WTC11 (cell line): ENCODE data around the gene PPEF2.

Source experiments
- ATF1 ChIP-seq: sonication (generic); formaldehyde crosslinking; IDR thresholded peaks from 2 replicates; pipeline ENCODE4 v1.8.1; 2023; ENCODE audit warnings: mild to moderate bottlenecking, moderate library complexity, missing genetic modification reagents
- ESRRA ChIP-seq: sonication (generic); formaldehyde crosslinking; IDR thresholded peaks from 2 replicates; pipeline ENCODE4 v1.8.1; 2022; ENCODE audit warnings: mild to moderate bottlenecking, missing genetic modification reagents, borderline replicate concordance
- FOXP1 ChIP-seq: sonication (generic); formaldehyde crosslinking; IDR thresholded peaks from 2 replicates; pipeline ENCODE4 v1.8.0; 2022; ENCODE audit warnings: missing genetic modification reagents, mild to moderate bottlenecking, moderate library complexity, borderline replicate concordance
- NR2C2 ChIP-seq: sonication (generic); formaldehyde crosslinking; IDR thresholded peaks from 2 replicates; pipeline ENCODE4 v1.8.0; 2022; ENCODE audit warnings: mild to moderate bottlenecking, missing genetic modification reagents
- TCF7 ChIP-seq: sonication (generic); formaldehyde crosslinking; IDR thresholded peaks from 2 replicates; pipeline ENCODE4 v1.8.0; 2022; ENCODE audit warnings: mild to moderate bottlenecking, low read depth, missing genetic modification reagents, moderate library complexity
- ZNF138 ChIP-seq: sonication (generic); formaldehyde crosslinking; conservative IDR thresholded peaks from 2 replicates; pipeline ENCODE4 v1.8.1; 2022; ENCODE audit warnings: mild to moderate bottlenecking, moderate library complexity, missing genetic modification reagents
- TF ChIP-seq, protein P1 (sequence below): fragments of 200-600 bp; IDR thresholded peaks from 2 replicates; pipeline ENCODE4 v1.8.0; 2022; ENCODE audit warnings: antibody characterized with exemption
- TF ChIP-seq, protein P2 (sequence below): sonication (generic); formaldehyde crosslinking; IDR thresholded peaks from 2 replicates; pipeline ENCODE4 v1.8.0; 2022; ENCODE audit warnings: mild to moderate bottlenecking, missing genetic modification reagents

DNA sequence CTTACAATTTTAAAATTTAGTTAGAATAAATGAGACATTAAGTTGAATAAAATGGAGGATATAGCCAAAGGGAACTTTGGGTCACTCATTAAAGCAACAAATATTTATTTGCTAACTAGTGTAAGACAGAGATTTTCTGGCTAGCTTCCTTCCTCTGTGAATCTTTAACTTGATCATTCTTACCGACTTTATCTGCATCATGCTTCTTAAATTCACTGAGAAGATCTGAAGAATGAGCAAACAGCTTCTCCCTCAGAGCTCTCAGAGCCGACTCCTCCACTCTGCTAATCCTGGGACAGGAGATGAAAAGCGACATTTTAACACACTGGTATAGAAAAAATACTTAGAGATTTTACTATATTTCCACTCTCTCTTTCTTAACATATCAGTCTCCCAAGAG is 35.1 kb downstream of the PPEF2 start:
- TF ChIP-seq FOXP1 (CRISPR knock-in tag) (no peak), ESRRA (CRISPR knock-in tag) (no peak), TCF7 (CRISPR knock-in tag) (no peak), ATF1 (CRISPR knock-in tag) (no peak), ZNF138 (no peak), NR2C2 (CRISPR knock-in tag) (no peak)
- TF ChIP-seq, protein P1, sequence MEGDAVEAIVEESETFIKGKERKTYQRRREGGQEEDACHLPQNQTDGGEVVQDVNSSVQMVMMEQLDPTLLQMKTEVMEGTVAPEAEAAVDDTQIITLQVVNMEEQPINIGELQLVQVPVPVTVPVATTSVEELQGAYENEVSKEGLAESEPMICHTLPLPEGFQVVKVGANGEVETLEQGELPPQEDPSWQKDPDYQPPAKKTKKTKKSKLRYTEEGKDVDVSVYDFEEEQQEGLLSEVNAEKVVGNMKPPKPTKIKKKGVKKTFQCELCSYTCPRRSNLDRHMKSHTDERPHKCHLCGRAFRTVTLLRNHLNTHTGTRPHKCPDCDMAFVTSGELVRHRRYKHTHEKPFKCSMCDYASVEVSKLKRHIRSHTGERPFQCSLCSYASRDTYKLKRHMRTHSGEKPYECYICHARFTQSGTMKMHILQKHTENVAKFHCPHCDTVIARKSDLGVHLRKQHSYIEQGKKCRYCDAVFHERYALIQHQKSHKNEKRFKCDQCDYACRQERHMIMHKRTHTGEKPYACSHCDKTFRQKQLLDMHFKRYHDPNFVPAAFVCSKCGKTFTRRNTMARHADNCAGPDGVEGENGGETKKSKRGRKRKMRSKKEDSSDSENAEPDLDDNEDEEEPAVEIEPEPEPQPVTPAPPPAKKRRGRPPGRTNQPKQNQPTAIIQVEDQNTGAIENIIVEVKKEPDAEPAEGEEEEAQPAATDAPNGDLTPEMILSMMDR, result no peak
- TF ChIP-seq, protein P2, sequence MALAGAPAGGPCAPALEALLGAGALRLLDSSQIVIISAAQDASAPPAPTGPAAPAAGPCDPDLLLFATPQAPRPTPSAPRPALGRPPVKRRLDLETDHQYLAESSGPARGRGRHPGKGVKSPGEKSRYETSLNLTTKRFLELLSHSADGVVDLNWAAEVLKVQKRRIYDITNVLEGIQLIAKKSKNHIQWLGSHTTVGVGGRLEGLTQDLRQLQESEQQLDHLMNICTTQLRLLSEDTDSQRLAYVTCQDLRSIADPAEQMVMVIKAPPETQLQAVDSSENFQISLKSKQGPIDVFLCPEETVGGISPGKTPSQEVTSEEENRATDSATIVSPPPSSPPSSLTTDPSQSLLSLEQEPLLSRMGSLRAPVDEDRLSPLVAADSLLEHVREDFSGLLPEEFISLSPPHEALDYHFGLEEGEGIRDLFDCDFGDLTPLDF (CRISPR knock-in tag), result no peak
